GM13977 (cell line): ENCODE data around the gene MON2.
"Not testable (repeated sequence)": the region's sequence is repeated elsewhere in the genome, so short reads cannot be mapped to it uniquely, and the experiment has no call there.

Source experiments
- DNase-seq: peaks from one replicate; pipeline ENCODE4 v3.0.0; 2012; ENCODE audit warnings: low spot score
- in situ Hi-C: fragments of 300-500 bp; cut with MboI; formaldehyde crosslinking; loops from one replicate; pipeline ENCODE4 v1.12.0; 2022; ENCODE audit warnings: low sequenced_read_pairs, low pct_unique_long_range_greater_than_20kb, mixed read lengths, inconsistent platforms; ENCODE audit not compliant: unreplicated experiment
- TF ChIP-seq, protein P1 (sequence below): IDR thresholded peaks from 2 replicates; pipeline ENCODE4 v1.5.1; 2012; ENCODE audit warnings: mild to moderate bottlenecking, control low read depth; ENCODE audit not compliant: insufficient read depth; ENCODE audit errors: extremely low read depth, missing control alignments

The MON2 gene

DNA sequence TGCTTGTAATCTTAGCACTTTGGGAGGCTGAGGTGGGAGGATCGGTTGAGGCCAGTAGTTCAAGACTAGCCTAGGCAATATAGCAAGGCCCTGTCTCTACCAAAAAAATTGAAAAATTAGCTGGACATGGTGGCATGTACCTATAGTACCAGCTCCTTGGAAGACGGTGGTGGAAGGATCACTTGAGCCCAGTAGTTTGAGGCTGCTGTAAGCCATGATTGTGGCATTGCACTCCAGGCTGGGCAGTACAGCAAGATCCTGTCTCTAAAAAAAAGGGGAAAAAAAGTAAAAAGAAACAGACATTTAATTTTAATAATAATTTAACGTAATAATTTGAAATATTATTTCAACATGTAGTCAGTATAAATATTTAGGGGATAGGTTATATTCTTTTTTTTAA, 16.1 kb downstream of the MON2 start:
- in situ Hi-C loops = no loop called here
- TF ChIP-seq, protein P1, sequence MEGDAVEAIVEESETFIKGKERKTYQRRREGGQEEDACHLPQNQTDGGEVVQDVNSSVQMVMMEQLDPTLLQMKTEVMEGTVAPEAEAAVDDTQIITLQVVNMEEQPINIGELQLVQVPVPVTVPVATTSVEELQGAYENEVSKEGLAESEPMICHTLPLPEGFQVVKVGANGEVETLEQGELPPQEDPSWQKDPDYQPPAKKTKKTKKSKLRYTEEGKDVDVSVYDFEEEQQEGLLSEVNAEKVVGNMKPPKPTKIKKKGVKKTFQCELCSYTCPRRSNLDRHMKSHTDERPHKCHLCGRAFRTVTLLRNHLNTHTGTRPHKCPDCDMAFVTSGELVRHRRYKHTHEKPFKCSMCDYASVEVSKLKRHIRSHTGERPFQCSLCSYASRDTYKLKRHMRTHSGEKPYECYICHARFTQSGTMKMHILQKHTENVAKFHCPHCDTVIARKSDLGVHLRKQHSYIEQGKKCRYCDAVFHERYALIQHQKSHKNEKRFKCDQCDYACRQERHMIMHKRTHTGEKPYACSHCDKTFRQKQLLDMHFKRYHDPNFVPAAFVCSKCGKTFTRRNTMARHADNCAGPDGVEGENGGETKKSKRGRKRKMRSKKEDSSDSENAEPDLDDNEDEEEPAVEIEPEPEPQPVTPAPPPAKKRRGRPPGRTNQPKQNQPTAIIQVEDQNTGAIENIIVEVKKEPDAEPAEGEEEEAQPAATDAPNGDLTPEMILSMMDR = no peak
- no peak for DNase-seq

DNA sequence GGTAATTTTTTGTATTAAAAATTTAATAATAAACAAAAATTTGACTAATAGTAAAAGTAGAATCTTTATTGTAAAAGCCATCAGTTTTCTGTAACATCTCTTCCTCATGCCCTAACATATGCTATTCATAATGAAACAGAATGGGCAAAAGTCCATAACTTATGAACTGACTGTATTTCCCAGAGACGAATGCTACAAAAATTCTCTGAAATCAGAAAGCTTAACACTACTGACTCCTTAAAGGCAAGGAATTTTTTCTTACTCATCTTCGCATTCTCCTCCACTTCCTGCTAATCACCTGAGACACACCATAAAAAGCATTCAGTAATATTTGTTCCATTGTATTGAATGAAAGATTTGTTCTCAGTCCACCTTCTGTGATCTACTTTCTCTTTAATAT, 17.6 kb downstream of the MON2 start:
- no peak for DNase-seq
- TF ChIP-seq, protein P1 = no peak
- in situ Hi-C loops = no loop called here

DNA sequence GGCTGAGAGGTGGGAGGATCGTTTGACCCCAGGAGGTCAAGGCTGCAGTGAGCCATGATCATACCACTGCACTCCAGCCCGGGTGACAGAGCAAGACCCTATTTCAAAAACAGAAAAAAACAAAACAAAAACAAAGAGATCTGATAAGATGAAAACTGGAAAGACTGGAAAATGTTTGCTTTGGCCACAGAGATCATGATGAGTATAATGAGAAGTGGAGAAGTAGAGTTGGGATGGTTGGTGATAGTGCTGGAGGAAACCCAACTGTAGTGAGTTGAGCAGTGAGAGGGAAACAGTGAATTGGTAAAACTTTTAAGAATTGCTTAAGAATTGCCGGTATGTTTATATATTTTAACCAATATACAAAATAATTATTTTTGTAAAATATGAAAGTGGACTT, 39.2 kb downstream of the MON2 start:
- DNase-seq = no peak
- TF ChIP-seq, protein P1 = no peak
- in situ Hi-C loops = no loop called here

DNA sequence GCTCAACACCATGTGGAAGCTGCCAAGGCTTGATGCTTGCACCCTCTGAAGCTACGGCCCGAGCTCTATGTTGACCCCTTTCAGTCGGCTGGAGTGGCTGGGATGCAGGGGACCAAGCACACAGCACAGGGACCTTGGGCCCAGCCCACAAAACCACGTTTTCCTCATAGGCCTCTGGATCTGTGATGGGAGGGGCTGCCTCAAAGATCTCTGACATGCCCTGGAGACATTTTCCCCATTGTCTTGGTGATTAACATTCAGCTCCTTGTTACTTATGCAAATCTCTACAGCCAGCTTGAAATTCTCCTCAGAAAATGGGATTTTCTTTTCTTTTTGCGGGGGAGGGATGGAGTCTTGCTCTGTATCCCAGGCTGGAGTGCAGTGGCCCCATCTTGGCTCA, 46.3 kb downstream of the MON2 start:
- DNase-seq = no peak
- in situ Hi-C loops = no loop called here

DNA sequence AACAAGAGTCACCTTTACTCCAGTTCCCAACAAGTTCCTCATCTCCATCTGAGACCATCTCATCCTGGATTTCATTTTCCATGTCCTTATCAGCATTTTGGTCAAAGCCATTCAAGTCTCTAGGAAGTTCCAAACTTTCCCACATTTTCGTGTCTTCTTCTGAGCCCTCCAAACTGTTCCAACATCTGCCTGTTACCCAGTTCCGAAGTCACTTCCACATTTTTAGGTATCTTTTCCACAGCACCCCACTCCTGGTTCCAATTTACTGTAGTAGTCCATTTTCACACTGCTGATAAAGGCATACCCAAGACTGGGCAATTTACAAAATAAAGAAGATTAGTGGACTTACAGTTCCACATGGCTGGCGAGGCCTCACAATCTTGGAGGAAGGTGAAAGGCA, 47.5 kb downstream of the MON2 start:
- in situ Hi-C loops, DNase-seq: not testable (repeated sequence)

More for the DNA sequence above, 46.3 kb downstream of the MON2 start:
- TF ChIP-seq, protein P1 = no peak

DNA sequence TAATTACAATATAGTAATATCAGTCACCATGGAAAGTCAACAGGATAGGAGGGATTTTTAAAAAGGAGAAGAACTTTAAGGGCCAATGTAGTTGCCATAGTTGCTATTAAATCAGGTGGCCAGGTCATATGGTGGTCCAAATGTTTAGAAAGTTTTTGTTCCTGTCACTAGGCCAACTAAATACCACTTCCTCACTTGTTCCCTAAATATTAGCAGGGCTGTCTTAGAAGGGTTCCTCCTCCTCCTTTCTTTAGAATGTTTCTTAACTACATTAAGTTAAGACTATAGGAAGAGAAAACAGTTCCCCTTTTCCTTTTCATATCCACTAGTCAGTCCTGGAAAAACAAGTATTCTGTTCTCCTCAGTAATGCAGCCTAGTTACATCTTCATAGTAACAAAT, 50.3 kb downstream of the MON2 start:
- DNase-seq = no peak
- TF ChIP-seq, protein P1 = no peak
- in situ Hi-C loops = no loop called here

DNA sequence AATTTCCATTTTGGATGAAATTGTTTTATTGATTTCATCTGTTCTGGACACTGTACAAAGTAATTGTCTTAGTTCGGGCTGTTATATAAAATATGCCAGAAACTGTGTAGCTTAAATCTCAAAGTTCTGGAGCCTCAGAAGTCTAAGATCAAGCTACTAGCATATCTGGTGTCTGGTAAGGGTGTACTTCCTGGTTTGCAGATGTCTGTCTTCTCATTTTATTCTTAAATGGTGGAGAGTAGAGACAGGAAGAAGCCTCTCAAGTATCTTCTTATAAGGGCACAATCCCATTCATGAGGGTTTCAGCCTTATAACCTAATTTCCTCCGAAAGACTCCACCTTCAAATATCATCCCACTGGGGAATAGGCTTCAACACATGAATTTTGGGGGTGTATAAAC, 51.3 kb downstream of the MON2 start:
- in situ Hi-C loops = no loop called here
- TF ChIP-seq, protein P1 = no peak
- no peak for DNase-seq

DNA sequence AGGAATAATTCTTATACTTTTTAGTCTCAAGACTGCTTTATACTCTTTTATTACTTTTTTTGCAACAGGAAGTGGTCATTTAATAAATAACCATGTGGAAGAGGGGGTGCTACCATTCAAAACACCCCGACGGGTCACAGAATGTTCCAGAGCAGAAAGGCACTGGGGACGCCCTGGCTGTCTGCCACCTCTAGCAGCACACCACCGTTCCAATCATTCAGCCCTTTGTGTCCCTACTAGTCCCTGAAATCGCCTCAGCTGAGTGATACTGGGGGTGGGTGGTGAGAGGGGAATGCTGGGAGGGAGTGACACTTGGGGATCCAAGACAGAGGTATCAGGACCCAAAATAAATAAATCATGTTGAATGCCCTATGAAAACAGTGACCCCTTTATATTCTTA, 52.4 kb downstream of the MON2 start:
- in situ Hi-C loops = no loop called here
- no peak for DNase-seq
- TF ChIP-seq, protein P1 = no peak
